ENCODE measurements around the gene S100A1. TPM values are rescaled to one million over a fixed set of nuclear protein-coding genes. Genes with fewer than 3 reads are reported as not detected.
"Not testable (repeated sequence)": the region's sequence is repeated elsewhere in the genome, so short reads cannot be mapped to it uniquely, and the experiment has no call there.

S100A1 gene
- total RNA-seq, 2 experiments from 2014 or later: not detected

GRCh38 chr1:153670257-153670858, 42.1 kb downstream of the S100A1 start:
- intact Hi-C loops (cut with DNase I, micrococcal nuclease): loop anchor here (2.0 to 10.0 kb wide), 9 partner anchors 98 to 654 kb away; partner anchors contain the start of genes ATP8B2 (in 1 of the 2), DENND4B (in 1 of the 2) and SLC27A3 (in 1 of the 2)
- peaks cover 45% of the 10 kb centered on the region for H3K36me3 Mint-ChIP-seq (ENCODE audit: low read depth)
- peak; percentile 1 for ATAC-seq
- POLR2A ChIA-PET: interaction anchor here (0.6 to 1.5 kb wide), 2 partner anchors 37 to 353 kb away, joined by 4 to 13 read pairs; partner anchors contain the start of gene CHTOP
- peak; percentile 51 for DNase-seq
- no peak overlapping the region for H3K4me3 Mint-ChIP-seq
- H3K27me3 Mint-ChIP-seq: no peaks in the 10 kb centered on the region
- no peak overlapping the region for H3K27ac Mint-ChIP-seq
- no peaks in the 10 kb centered on the region for H3K9me3 Mint-ChIP-seq (ENCODE audit: low read depth)
- H3K4me1 Mint-ChIP-seq: peaks cover 34% of the 10 kb centered on the region
- CTCF ChIA-PET: no interaction called here

- no peak within 1 kb of the TSS for H3K27ac Mint-ChIP-seq
- H3K27me3 Mint-ChIP-seq: no peaks in the 10 kb centered on the region
- peaks cover 34% of the 10 kb centered on the region for H3K4me1 Mint-ChIP-seq
- peak; percentile 99 for DNase-seq
- intact Hi-C loops (cut with DNase I, micrococcal nuclease): loop anchor here (1.0 to 10.0 kb wide), 22 partner anchors 13 to 654 kb away; partner anchors contain the start of genes CHTOP (in 2 of the 2), RPS27 (in 2 of the 2), SNAPIN (in 2 of the 2) and ATP8B2 (in 1 of the 2)
- ChIA-PET CTCF (interaction anchor here (1.0 to 2.0 kb wide), 10 partner anchors 27 to 276 kb away, joined by 3 to 8 read pairs (median 4); partner anchors contain the start of genes CHTOP, DENND4B and S100A13), POLR2A (interaction anchor here (0.6 to 1.5 kb wide), 4 partner anchors 9 to 320 kb away, joined by 3 to 13 read pairs (median 4); partner anchors contain the start of gene CHTOP)
- peak; percentile 92 for ATAC-seq
- H3K36me3 Mint-ChIP-seq (ENCODE audit: low read depth): peaks cover 43% of the 10 kb centered on the region
- H3K4me3 Mint-ChIP-seq: no peak within 1 kb of the TSS
- H3K9me3 Mint-ChIP-seq (ENCODE audit: low read depth): no peaks in the 10 kb centered on the region
These were observed 42.8 kb downstream of the S100A1 start, which contains the start of gene ILF2 for GRCh38 chr1:153670859-153671627. ILF2 (minus strand) TSS chr1:153670993; CDS start chr1:153670922, 71 bp downstream.

- not testable (repeated sequence) for H3K27me3 Mint-ChIP-seq; H3K4me3 Mint-ChIP-seq; H3K9me3 Mint-ChIP-seq (ENCODE audit: low read depth); H3K27ac Mint-ChIP-seq
- CTCF ChIA-PET: interaction anchor here (0.6 to 2.0 kb wide), 17 partner anchors 8 to 275 kb away, joined by 3 to 8 read pairs (median 4); partner anchors contain the start of genes CHTOP, DENND4B, S100A13 and S100A14
- POLR2A ChIA-PET: interaction anchor here (0.6 to 0.7 kb wide), 4 partner anchors 9 to 319 kb away, joined by 3 to 8 read pairs (median 4); no protein-coding TSS in a partner anchor
- ATAC-seq: peak; percentile 39
- Mint-ChIP-seq H3K4me1 (peaks cover 34% of the 10 kb centered on the region), H3K36me3 (ENCODE audit: low read depth) (peaks cover 36% of the 10 kb centered on the region)
- intact Hi-C loops (cut with DNase I, micrococcal nuclease): loop anchor here (1.0 to 10.0 kb wide), 22 partner anchors 13 to 653 kb away; partner anchors contain the start of genes CHTOP (in 2 of the 2), RPS27 (in 2 of the 2), SNAPIN (in 2 of the 2) and ATP8B2 (in 1 of the 2)
- peak; percentile 74 for DNase-seq
These were observed 43.6 kb downstream of the S100A1 start for GRCh38 chr1:153671628-153672353.

GRCh38 chr1:153673511-153673910, 45.3 kb downstream of the S100A1 start:
- Mint-ChIP-seq H3K27me3 (peaks cover 19% of the 10 kb centered on the region), H3K4me3 (peak overlapping the region; percentile 10), H3K9me3 (ENCODE audit: low read depth) (no peaks in the 10 kb centered on the region), H3K36me3 (ENCODE audit: low read depth) (peaks cover 19% of the 10 kb centered on the region), H3K4me1 (peaks cover 33% of the 10 kb centered on the region), H3K27ac (peak overlapping the region; percentile 25)
- POLR2A ChIA-PET: no interaction called here
- intact Hi-C loops (cut with DNase I, micrococcal nuclease): loop anchor here in 1 of 2 experiments (5.0 to 10.0 kb wide), 3 partner anchors 101 to 509 kb away; partner anchors contain the start of gene SLC27A3
- DNase-seq: no peak
- no peak for ATAC-seq
- CTCF ChIA-PET: interaction anchor here (0.7 to 0.9 kb wide), 2 partner anchors 46 to 125 kb away, joined by 3 to 5 read pairs; partner anchors contain the start of gene S100A13

- ChIA-PET CTCF (interaction anchor here (0.6 to 3.3 kb wide), 14 partner anchors 22 to 425 kb away, joined by 3 to 21 read pairs (median 4); partner anchors contain the start of genes INTS3, RAB13 and SLC27A3), POLR2A (no interaction called here)
- peaks cover 43% of the 10 kb centered on the region for H3K27me3 Mint-ChIP-seq
- H3K9me3 Mint-ChIP-seq (ENCODE audit: low read depth): no peaks in the 10 kb centered on the region
- peaks cover 21% of the 10 kb centered on the region for H3K4me1 Mint-ChIP-seq
- peak; percentile 66 for ATAC-seq
- H3K36me3 Mint-ChIP-seq (ENCODE audit: low read depth): no peaks in the 10 kb centered on the region
- H3K4me3 Mint-ChIP-seq: peak overlapping the region; percentile 64
- intact Hi-C loops (cut with DNase I, micrococcal nuclease): loop anchor here (1.0 to 10.0 kb wide), 4 partner anchors 71 to 308 kb away; partner anchors contain the start of genes RAB13 (in 1 of the 2) and SLC27A3 (in 1 of the 2)
- H3K27ac Mint-ChIP-seq: no peak overlapping the region
- DNase-seq: peak; percentile 74
These were observed 49.7 kb downstream of the S100A1 start for GRCh38 chr1:153677718-153678518.

GRCh38 chr1:153678519-153679336, 50.5 kb downstream of the S100A1 start, which contains the start of gene NPR1:
NPR1 (plus strand) TSS chr1:153678688; CDS start chr1:153679109, 421 bp downstream.
- intact Hi-C loops (cut with DNase I, micrococcal nuclease): loop anchor here (1.0 to 10.0 kb wide), 3 partner anchors 96 to 308 kb away; partner anchors contain the start of genes RAB13 (in 1 of the 2) and SLC27A3 (in 1 of the 2)
- ATAC-seq: peak; percentile 45
- no peak within 1 kb of the TSS for H3K27ac Mint-ChIP-seq

GRCh38 chr1:153679337-153680119, 51.3 kb downstream of the S100A1 start:
- DNase-seq (peak; percentile 57), ATAC-seq (peak; percentile 48)
- intact Hi-C loops (cut with DNase I, micrococcal nuclease): loop anchor here (2.0 to 10.0 kb wide), 2 partner anchors 95 to 169 kb away; partner anchors contain the start of gene SLC27A3 (in 1 of the 2)
- ChIA-PET CTCF (interaction anchor here (0.5 to 3.3 kb wide), 14 partner anchors 15 to 726 kb away, joined by 3 to 21 read pairs (median 3); partner anchors contain the start of gene RAB13), POLR2A (interaction anchor here (0.6 to 0.8 kb wide), 2 partner anchors 25 to 89 kb away, joined by 3 to 4 read pairs; no protein-coding TSS in a partner anchor)
- Mint-ChIP-seq H3K9me3 (ENCODE audit: low read depth) (no peaks in the 10 kb centered on the region), H3K4me1 (peaks cover 19% of the 10 kb centered on the region), H3K27ac (no peak overlapping the region), H3K4me3 (peak overlapping the region; percentile 64), H3K36me3 (ENCODE audit: low read depth) (no peaks in the 10 kb centered on the region), H3K27me3 (peaks cover 48% of the 10 kb centered on the region)

More at GRCh38 chr1:153678519-153679336, 50.5 kb downstream of the S100A1 start, which contains the start of gene NPR1:
- peaks cover 45% of the 10 kb centered on the region for H3K27me3 Mint-ChIP-seq
- peak within 1 kb of the TSS; percentile 64 for H3K4me3 Mint-ChIP-seq
- H3K36me3 Mint-ChIP-seq (ENCODE audit: low read depth): no peaks in the 10 kb centered on the region
- ChIA-PET POLR2A (interaction anchor here (0.8 kb wide), 1 partner anchor 26 kb away, joined by 4 read pairs; no protein-coding TSS in a partner anchor), CTCF (interaction anchor here (0.6 to 3.3 kb wide), 13 partner anchors 15 to 153 kb away, joined by 3 to 21 read pairs (median 4); partner anchors contain the start of genes INTS3 and SLC27A3)
- no peaks in the 10 kb centered on the region for H3K9me3 Mint-ChIP-seq (ENCODE audit: low read depth)
- H3K4me1 Mint-ChIP-seq: peaks cover 19% of the 10 kb centered on the region
- peak; percentile 54 for DNase-seq

- no peaks in the 10 kb centered on the region for H3K9me3 Mint-ChIP-seq (ENCODE audit: low read depth)
- intact Hi-C loops (cut with DNase I, micrococcal nuclease): no loop called here
- POLR2A ChIA-PET: no interaction called here
- no peaks in the 10 kb centered on the region for H3K36me3 Mint-ChIP-seq (ENCODE audit: low read depth)
- no peak for ATAC-seq
- CTCF ChIA-PET: interaction anchor here (0.5 to 3.3 kb wide), 10 partner anchors 20 to 726 kb away, joined by 3 to 21 read pairs (median 3); partner anchors contain the start of gene RAB13
- peaks cover 48% of the 10 kb centered on the region for H3K27me3 Mint-ChIP-seq
- DNase-seq: no peak
- no peak overlapping the region for H3K27ac Mint-ChIP-seq
- H3K4me1 Mint-ChIP-seq: peaks cover 19% of the 10 kb centered on the region
- peak overlapping the region; percentile 64 for H3K4me3 Mint-ChIP-seq
These were observed 51.8 kb downstream of the S100A1 start for GRCh38 chr1:153680120-153680403.
